ENCODE results near the gene MLC1.

DNA sequence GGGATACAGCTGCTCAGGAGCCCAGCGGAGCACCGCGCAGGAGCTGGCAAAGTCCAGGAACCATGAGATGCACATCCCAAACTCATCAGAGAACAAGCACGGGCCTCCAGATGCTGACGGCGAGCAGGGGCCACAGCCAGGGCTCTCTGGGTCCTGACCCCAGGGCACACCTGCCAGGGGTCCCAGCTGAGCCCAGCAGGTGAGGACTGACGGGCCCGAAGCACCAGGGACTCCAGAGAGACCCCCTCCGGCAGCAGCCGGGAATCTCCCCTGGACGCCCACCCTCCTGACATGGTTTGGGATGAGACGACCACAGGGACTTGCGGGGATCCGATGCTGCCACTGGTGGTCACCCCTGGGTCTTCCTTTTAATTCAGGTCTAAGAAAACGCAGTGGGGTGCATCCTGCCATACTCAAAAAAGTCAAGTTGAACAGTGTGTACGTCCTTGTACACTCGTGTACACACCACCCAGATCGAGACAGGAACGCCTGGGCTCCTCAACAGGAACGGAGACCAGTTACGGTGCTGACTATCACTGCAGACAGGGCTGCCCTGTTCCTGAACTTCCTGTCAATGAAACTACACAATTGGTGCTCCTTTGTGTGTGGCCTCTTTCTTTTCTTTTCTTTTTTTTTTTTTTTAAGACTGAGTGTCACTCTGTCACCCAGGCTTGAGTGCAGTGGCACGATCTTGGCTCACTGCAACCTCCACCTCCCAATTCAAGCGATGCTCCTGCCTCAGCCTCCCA, 49.1 kb downstream of the MLC1 start:
- TF ChIP-seq ZNF8 (CRISPR knock-in tag; IDR thresholded peaks at IDR 0.05) (no peak), ZFP30 (CRISPR knock-in tag; IDR thresholded peaks at IDR 0.05) (no peak)
- TF ChIP-seq, protein P1, sequence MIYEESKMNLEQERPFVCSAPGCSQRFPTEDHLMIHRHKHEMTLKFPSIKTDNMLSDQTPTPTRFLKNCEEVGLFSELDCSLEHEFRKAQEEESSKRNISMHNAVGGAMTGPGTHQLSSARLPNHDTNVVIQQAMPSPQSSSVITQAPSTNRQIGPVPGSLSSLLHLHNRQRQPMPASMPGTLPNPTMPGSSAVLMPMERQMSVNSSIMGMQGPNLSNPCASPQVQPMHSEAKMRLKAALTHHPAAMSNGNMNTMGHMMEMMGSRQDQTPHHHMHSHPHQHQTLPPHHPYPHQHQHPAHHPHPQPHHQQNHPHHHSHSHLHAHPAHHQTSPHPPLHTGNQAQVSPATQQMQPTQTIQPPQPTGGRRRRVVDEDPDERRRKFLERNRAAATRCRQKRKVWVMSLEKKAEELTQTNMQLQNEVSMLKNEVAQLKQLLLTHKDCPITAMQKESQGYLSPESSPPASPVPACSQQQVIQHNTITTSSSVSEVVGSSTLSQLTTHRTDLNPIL (CRISPR knock-in tag; IDR thresholded peaks at IDR 0.05; ENCODE audit: low read depth): no peak
- TF ChIP-seq, protein P2, sequence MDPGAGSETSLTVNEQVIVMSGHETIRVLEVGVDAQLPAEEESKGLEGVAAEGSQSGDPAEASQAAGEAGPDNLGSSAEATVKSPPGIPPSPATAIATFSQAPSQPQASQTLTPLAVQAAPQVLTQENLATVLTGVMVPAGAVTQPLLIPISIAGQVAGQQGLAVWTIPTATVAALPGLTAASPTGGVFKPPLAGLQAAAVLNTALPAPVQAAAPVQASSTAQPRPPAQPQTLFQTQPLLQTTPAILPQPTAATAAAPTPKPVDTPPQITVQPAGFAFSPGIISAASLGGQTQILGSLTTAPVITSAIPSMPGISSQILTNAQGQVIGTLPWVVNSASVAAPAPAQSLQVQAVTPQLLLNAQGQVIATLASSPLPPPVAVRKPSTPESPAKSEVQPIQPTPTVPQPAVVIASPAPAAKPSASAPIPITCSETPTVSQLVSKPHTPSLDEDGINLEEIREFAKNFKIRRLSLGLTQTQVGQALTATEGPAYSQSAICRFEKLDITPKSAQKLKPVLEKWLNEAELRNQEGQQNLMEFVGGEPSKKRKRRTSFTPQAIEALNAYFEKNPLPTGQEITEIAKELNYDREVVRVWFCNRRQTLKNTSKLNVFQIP (CRISPR knock-in tag; IDR thresholded peaks at IDR 0.05; ENCODE audit: borderline replicate concordance, low read depth): no peak
- TF ChIP-seq, protein P3, sequence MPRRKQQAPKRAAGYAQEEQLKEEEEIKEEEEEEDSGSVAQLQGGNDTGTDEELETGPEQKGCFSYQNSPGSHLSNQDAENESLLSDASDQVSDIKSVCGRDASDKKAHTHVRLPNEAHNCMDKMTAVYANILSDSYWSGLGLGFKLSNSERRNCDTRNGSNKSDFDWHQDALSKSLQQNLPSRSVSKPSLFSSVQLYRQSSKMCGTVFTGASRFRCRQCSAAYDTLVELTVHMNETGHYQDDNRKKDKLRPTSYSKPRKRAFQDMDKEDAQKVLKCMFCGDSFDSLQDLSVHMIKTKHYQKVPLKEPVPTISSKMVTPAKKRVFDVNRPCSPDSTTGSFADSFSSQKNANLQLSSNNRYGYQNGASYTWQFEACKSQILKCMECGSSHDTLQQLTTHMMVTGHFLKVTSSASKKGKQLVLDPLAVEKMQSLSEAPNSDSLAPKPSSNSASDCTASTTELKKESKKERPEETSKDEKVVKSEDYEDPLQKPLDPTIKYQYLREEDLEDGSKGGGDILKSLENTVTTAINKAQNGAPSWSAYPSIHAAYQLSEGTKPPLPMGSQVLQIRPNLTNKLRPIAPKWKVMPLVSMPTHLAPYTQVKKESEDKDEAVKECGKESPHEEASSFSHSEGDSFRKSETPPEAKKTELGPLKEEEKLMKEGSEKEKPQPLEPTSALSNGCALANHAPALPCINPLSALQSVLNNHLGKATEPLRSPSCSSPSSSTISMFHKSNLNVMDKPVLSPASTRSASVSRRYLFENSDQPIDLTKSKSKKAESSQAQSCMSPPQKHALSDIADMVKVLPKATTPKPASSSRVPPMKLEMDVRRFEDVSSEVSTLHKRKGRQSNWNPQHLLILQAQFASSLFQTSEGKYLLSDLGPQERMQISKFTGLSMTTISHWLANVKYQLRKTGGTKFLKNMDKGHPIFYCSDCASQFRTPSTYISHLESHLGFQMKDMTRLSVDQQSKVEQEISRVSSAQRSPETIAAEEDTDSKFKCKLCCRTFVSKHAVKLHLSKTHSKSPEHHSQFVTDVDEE (CRISPR knock-in tag; IDR thresholded peaks at IDR 0.05): no peak

Measured in SK-N-SH treated with all-trans-retinoic acid at 6 μM for 48 hours (cell line).